Measurements from ENCODE around the gene DNAH10. TPM values are rescaled to one million over a fixed set of nuclear protein-coding genes. Genes with fewer than 3 reads are reported as not detected.

DNAH10 gene
- total RNA-seq, 1 donor from 2014 or later: 0.62 TPM

DNA sequence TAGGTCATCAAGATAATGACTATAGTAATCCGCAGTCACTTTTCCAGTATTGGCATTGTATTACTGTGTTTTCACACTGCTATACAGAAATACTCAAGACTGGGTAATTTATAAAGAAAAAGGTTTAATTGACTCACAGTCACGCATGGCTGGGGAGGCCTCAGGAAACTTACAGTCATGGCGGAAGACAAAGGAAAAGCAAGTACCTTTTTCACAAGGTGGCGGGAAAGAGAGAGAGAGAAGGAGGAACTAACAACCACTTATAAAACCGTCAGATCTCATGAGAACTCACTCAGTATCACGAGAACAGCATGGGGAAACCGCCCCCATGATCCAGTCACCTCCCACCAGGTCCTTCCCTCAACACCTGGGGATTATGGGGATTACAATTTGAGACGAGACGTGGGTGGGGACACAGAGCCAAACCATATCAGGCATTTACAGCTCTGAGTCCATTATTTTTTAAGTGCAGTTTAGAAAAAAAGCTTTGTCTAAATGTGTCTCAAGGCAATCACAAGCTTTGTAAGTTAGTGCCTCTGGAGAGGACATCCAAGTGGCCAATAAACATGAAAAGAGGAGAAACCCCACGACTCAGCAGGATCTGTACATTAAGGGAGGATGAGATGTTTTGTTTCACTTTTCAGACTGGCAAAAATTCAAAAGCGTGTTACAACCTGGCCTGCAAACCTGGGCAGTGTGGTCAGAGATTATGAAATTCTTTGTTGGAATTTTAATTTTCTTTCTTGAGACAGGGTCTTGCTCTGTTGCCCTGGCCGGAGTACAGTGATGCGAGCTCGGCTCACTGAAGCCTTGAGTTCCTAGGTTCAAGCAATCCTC is 82.0 kb downstream of the DNAH10 start:
- no peak for DNase-seq

DNA sequence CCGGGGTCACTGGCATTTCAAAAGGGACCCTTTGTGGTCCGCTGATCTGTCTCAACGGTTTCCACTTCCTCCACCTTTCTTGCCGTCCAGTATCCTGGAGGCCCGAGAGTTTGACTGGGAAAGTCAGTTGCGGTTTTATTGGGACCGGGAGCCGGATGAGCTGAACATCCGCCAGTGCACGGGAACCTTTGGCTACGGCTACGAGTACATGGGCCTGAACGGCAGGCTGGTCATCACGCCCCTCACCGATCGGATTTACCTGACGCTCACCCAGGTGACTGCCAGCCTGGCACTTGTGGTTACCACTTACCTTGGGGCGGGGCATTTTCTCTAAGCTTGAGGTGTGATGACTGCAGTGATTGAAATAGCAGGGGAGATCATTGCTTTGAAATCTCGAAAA is 83.8 kb downstream of the DNAH10 start:
- no peak for DNase-seq

DNA sequence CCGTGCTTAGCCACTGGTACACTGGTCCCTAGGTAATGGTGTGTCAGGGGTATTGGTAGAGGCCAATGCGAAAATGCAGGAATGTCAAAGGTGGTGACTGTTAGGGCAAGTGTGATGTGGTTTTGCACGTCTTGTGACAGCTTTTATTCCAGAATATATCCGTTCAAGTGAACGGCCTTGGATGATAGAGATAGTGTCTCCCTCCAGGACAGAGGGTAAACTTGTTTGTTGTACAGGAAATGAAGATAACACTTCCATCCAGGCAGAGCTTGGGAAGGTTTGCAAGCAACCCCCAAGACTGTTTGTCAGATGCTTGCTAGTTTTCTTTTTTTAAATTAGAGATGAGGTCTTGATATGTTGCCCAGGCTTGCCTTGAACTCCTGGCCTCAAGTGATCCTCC is 84.2 kb downstream of the DNAH10 start:
- DNase-seq: no peak

DNA sequence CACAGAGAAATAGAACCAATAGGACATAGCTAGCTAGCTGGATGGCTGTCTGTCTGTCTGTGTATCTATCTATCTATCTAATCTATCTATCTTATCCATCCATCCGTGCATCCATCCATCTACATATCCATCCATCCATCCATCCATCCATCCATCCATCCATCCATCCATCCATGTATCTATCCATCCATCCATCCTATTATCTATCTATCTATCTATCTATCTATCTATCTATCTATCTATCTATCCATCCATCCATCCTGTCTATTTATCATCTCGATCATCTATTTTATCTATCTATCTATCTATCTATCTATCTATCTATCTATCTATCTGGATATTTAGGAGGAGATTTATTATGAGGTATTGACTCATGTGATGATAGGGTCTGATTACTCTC is 84.9 kb downstream of the DNAH10 start:
- no peak for DNase-seq

- DNase-seq: no peak
Measured at GRCh38 chr12:123847876-123848275, 85.8 kb downstream of the DNAH10 start.

- DNase-seq: no peak
Measured at GRCh38 chr12:123849517-123849916, 87.4 kb downstream of the DNAH10 start.

GRCh38 chr12:123850246-123851134 is 88.4 kb downstream of the DNAH10 start:
- no peak for DNase-seq

DNA sequence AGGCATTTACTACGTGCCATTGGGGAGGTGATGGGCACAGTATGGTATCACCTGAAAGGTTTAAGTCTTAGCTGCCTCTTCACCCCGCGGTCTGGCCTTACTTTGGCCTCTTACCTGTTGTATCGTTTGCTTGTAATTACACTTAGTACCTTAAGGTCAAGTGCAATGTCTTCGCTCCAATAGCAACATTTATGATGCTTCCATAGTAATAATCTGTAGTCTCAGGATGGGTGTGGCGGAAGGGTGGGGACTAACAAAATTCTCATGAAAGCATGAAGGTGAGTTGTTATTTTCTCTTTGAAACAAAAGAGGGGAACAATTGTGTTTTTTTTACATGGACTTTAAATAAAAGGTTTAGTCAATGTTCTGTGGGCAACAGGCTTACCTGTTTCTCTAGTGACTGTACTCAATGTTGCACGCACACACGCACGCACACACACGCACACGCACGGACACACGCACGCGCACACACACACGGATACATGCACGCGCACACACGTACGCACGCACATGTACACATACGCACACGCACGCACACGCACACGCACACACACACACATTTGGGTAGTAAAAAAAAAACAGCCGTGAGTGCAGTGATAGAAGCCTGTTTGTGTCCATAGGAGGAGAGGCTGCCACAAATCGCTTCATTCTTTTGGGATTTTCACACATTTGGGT is 91.4 kb downstream of the DNAH10 start:
- no peak for DNase-seq

- no peak for DNase-seq
Measured at GRCh38 chr12:123854232-123854631, 92.1 kb downstream of the DNAH10 start.

DNA sequence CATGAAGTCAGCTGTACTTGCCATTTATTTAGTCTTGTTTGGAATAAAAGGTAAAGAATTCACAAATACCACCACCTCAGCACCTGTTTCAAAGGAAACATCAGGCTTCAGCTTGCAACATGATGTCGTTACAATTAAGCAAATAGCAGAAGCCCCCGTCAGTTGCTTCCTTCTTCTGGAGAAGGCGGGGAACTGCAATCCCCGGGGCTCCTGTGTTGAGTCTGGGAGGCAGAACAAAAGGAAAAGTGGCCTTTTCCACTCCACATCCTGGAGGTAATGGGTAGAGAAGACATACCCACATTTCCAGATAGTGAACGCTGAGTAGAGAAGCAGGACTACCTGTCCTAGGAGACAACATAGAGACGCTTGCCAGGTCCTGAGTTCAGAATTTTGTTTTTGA is 92.8 kb downstream of the DNAH10 start:
- no peak for DNase-seq

GRCh38 chr12:123856681-123857080 is 94.6 kb downstream of the DNAH10 start:
- DNase-seq: no peak

- DNase-seq: no peak
Measured at GRCh38 chr12:123858176-123858575, 96.1 kb downstream of the DNAH10 start.

DNA sequence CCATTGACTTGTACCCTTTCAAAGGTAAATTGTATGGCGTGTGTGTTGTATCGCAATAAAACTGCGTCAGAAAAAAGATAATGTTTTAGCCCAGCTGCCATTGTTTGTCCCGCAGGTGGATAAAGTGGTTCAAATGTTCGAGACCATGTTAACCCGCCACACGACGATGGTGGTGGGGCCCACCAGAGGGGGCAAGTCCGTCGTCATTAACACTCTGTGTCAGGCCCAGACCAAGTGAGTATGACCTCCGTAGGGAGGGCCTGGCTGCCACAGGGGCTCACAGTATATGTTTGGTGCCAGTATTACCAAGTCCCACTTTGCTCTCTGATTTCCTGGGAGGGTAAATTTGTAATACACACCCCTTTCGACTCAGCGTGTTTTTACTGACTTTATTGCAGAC is 96.9 kb downstream of the DNAH10 start:
- DNase-seq: no peak

DNA sequence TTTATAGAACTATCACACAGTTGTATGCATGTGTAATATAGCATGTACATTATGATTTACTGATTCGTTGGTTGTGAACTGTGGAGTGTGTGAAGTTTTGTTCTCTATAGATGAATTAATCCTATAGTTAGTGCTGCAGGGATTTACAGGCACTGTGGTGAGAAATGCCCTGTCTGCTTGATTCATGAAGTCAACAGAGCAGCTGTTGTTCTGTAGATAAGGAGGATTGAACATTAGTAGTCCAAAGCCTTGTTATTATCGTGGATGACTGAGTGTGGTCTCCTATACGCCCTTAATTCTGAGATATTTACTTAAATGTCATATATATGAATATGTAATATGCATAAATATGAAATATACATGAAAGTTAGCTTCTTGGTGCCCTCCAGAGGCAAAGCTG is 98.3 kb downstream of the DNAH10 start:
- peak; percentile 20 for DNase-seq

- DNase-seq: no peak
Measured at GRCh38 chr12:123861392-123861791, 99.3 kb downstream of the DNAH10 start.

- no peak for DNase-seq
Measured at GRCh38 chr12:123867141-123867540, 105.0 kb downstream of the DNAH10 start.

DNA sequence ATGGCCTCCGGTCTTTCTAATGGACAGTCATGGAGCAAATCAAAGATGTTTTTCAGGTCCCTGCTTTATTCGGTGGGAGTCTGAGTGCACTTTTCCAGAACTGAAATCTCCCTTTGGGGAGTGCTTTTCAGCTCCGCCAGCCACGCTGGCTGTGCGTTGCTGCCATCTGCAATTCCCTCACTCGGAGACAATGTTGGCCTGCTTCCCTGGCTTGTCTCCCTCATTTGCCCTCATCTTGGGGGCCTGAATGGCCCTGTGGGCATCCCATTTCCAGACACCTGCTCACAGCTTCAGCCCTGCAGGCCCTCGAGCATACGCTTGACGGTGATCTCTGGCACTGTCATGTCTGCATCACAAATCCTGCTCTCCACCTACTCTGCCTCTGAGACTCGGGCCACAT is 106.7 kb downstream of the DNAH10 start:
- DNase-seq: peak; percentile 37

- no peak for DNase-seq
Measured at GRCh38 chr12:123873793-123874192, 111.7 kb downstream of the DNAH10 start.

DNA sequence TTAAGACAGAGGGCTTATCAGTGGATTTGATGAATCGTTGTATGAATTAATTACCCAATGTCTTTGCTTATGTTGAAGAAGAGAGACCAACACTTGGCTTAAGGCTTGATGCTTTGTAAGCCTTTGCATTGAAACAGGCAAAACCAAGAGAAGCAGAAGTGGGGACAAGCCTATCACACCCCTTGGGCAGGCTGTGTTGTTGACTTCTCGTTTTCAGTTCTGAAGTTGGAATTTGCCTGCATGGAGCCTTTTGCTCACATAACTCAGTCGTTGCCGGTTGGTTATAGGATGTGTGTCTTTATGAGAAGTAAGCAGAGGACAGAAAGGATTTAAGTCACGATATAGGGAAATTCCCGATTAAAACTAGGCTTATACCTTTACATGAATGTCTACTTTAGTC is 115.9 kb downstream of the DNAH10 start:
- DNase-seq: no peak

- no peak for DNase-seq
Measured at GRCh38 chr12:123879101-123879500, 117.0 kb downstream of the DNAH10 start.

GRCh38 chr12:123879691-123880090 is 117.6 kb downstream of the DNAH10 start:
- no peak for DNase-seq

GRCh38 chr12:123882161-123882705 is 120.1 kb downstream of the DNAH10 start:
- no peak for DNase-seq

DNA sequence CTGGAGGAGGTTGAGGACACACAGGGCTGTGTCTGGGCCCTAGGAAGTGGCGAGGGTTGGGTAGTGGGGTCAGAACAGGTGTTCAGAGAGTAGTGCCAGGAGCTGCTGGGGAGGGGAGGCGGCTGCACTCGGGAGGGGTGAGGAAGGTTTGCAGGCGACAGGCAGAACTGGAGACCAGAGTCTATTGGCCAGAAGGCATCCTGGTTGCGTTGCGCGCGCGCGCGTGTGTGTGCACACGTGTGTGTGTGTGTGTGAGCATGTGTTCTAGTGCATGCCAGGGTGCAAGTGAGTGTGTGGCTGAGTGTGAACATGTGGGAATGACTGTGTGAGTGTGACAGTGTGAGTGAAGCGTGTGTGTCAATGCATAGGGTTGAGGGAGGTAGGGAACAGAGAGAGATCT is 124.2 kb downstream of the DNAH10 start:
- no peak for DNase-seq
